OCI-LY7 (cell line): Measurements from ENCODE around the gene DNAAF2. TPM values are rescaled to one million over a fixed set of nuclear protein-coding genes. Genes with fewer than 3 reads are reported as not detected.
A peak's percentile ranks its signal among the peaks of the same experiment; 100 is the strongest.

Experiments
- BruUV-seq: library from RNA; stranded (reverse); fragments of 400-500 nt; replicated peaks from 2 replicates; lab custom pipeline; 2021; lab: Mats Ljungman, UMichigan
- CTCF ChIA-PET: fragments of 300-600 bp; sonication (Branson Sonifier 250); formaldehyde crosslinking; loops from one replicate; lab custom pipeline; 2022; ENCODE audit warnings: antibody characterized with exemption; ENCODE audit not compliant: unreplicated experiment; lab: Charles Lee
- POLR2A ChIA-PET: fragments of 300-600 bp; sonication (Branson Sonifier 250); formaldehyde crosslinking; loops from one replicate; lab custom pipeline; 2022; ENCODE audit warnings: antibody characterized with exemption; lab: Charles Lee
- DNase-seq: peaks from one replicate; pipeline ENCODE4 v3.0.0-alpha.2; 2015; ENCODE audit warnings: low spot score
- H2AFZ ChIP-seq: fragments of 200-600 bp; sonication (generic), shearing (Covaris generic); 2 replicates; pipeline ENCODE4 v1.6.1; 2014; ENCODE audit warnings: mild to moderate bottlenecking, antibody characterized with exemption, low read length, moderate library complexity
- H3K27ac ChIP-seq: fragments of 200-600 bp; sonication (generic); 2 replicates; pipeline ENCODE4 v1.5.1; 2014; ENCODE audit warnings: mixed run types, low read depth, mild to moderate bottlenecking, moderate library complexity, low read length, inconsistent platforms; ENCODE audit not compliant: poor library complexity, severe bottlenecking
- H3K36me3 ChIP-seq: fragments of 200-600 bp; sonication (generic); 2 replicates; pipeline ENCODE4 v1.6.1; 2014; ENCODE audit warnings: mild to moderate bottlenecking, antibody characterized with exemption, low read length, moderate library complexity, mixed read lengths; ENCODE audit not compliant: insufficient read depth
- H3K4me1 ChIP-seq: fragments of 200-600 bp; sonication (generic); 2 replicates; pipeline ENCODE4 v1.5.1; 2014; ENCODE audit warnings: mild to moderate bottlenecking, low read length; ENCODE audit not compliant: insufficient read depth, poor library complexity, severe bottlenecking
- H3K4me2 ChIP-seq: fragments of 200-600 bp; sonication (generic); 2 replicates; pipeline ENCODE4 v1.6.1; 2014; ENCODE audit warnings: mild to moderate bottlenecking, low read length
- H3K4me3 ChIP-seq: fragments of 200-600 bp; sonication (generic); 2 replicates; pipeline ENCODE4 v1.5.1; 2014; ENCODE audit warnings: mild to moderate bottlenecking, low read depth, low read length; ENCODE audit not compliant: poor library complexity, severe bottlenecking
- H3K79me2 ChIP-seq: fragments of 200-600 bp; sonication (generic); 2 replicates; pipeline ENCODE4 v1.6.1; 2016; ENCODE audit warnings: low read depth, mild to moderate bottlenecking, low read length, moderate library complexity, mixed read lengths; ENCODE audit not compliant: insufficient read depth
- H3K9me2 ChIP-seq: fragments of 200-600 bp; sonication (generic); 2 replicates; pipeline ENCODE4 v1.6.1; 2016; ENCODE audit warnings: mild to moderate bottlenecking, low read length, mixed read lengths; ENCODE audit not compliant: insufficient read depth
- H3K9me3 ChIP-seq: fragments of 200-600 bp; sonication (generic); 2 replicates; pipeline ENCODE4 v1.6.1; 2014; ENCODE audit warnings: mild to moderate bottlenecking, mixed run types, low read length, mixed read lengths
- H4K20me1 ChIP-seq: fragments of 200-600 bp; sonication (generic); 2 replicates; pipeline ENCODE4 v1.6.1; 2014; ENCODE audit warnings: mild to moderate bottlenecking, antibody characterized with exemption, low read length, moderate library complexity, mixed read lengths; ENCODE audit not compliant: insufficient read depth
- CTCF ChIP-seq: fragments of 200-600 bp; sonication (generic); conservative IDR thresholded peaks from 2 replicates; pipeline ENCODE4 v1.5.1; 2014; ENCODE audit warnings: mild to moderate bottlenecking, antibody characterized with exemption, low read length, moderate library complexity, mixed read lengths
- EZH2phosphoT487 ChIP-seq: fragments of 200-600 bp; sonication (generic); IDR thresholded peaks from 2 replicates; pipeline ENCODE4 v1.6.1; 2018; ENCODE audit warnings: low read depth, borderline replicate concordance, mild to moderate bottlenecking, mixed run types, antibody characterized with exemption, low read length, moderate library complexity, mixed read lengths
- intact Hi-C: fragments of 100-400 bp; cut with micrococcal nuclease; formaldehyde crosslinking; loops from one replicate; pipeline ENCODE4 v1.10.0; 2022; ENCODE audit not compliant: unreplicated experiment
- total RNA-seq, 2 experiments: library from RNA; depleted of rRNA in 1 of 2; stranded (reverse); fragments of >200 nt in 1 of 2; shearing (Covaris generic) in 1 of 2; gene quantifications; 2 replicates each; pipeline ENCODE4 v1.2.3, GENCODE V29; 2014 to 2022

Gene DNAAF2
- total RNA-seq, 2 experiments from 2014 or later, result 9.7 to 14.7 TPM

- Histone ChIP-seq H3K36me3 (peaks cover 67% of the 10 kb centered on the region), H2AFZ (no peak overlapping the region), H3K27ac (peak overlapping the region; percentile 38), H3K79me2 (peaks cover 94% of the 10 kb centered on the region), H4K20me1 (peaks cover 32% of the 10 kb centered on the region), H3K4me3 (peak overlapping the region; percentile 88), H3K9me2 (no peaks in the 10 kb centered on the region), H3K9me3 (no peaks in the 10 kb centered on the region), H3K4me2 (peak overlapping the region; percentile 76), H3K4me1 (peaks cover 52% of the 10 kb centered on the region)
- no TSS peak for BruUV-seq
- ChIA-PET CTCF (no interaction called here), POLR2A (interaction anchor here (0.5 to 6.5 kb wide), 9 partner anchors 9 to 590 kb away, joined by 3 to 62 read pairs (median 3); partner anchors contain the start of gene DNAAF2)
- DNase-seq, result peak; percentile 44
- TF ChIP-seq EZH2phosphoT487, result no peak
- no peak for TF ChIP-seq CTCF
- intact Hi-C loops, result loop anchor here (5.0 kb wide), 1 partner anchor 348 kb away; no protein-coding TSS in a partner anchor
These were observed 10.9 kb downstream of the DNAAF2 start for GRCh38 chr14:49623941-49624839.

- TF ChIP-seq EZH2phosphoT487, result no peak
- H3K4me2 ChIP-seq, result peak overlapping the region; percentile 76
- intact Hi-C loops, result loop anchor here (5.0 kb wide), 1 partner anchor 349 kb away; no protein-coding TSS in a partner anchor
- DNase-seq, result no peak
- CTCF ChIA-PET, result no interaction called here
- BruUV-seq, result no TSS peak
- H3K36me3 ChIP-seq, result peaks cover 72% of the 10 kb centered on the region
- peaks cover 94% of the 10 kb centered on the region for H3K79me2 ChIP-seq
- POLR2A ChIA-PET, result interaction anchor here (0.7 to 6.5 kb wide), 6 partner anchors 10 to 235 kb away, joined by 3 to 62 read pairs (median 6); partner anchors contain the start of gene DNAAF2
- no peaks in the 10 kb centered on the region for H3K9me2 ChIP-seq
- H3K4me1 ChIP-seq, result peaks cover 52% of the 10 kb centered on the region
- no peak overlapping the region for H2AFZ ChIP-seq
- peak overlapping the region; percentile 38 for H3K27ac ChIP-seq
- no peaks in the 10 kb centered on the region for H3K9me3 ChIP-seq
- peak overlapping the region; percentile 88 for H3K4me3 ChIP-seq
- H4K20me1 ChIP-seq, result peaks cover 32% of the 10 kb centered on the region
These were observed 11.7 kb downstream of the DNAAF2 start for GRCh38 chr14:49623387-49623786.

DNA sequence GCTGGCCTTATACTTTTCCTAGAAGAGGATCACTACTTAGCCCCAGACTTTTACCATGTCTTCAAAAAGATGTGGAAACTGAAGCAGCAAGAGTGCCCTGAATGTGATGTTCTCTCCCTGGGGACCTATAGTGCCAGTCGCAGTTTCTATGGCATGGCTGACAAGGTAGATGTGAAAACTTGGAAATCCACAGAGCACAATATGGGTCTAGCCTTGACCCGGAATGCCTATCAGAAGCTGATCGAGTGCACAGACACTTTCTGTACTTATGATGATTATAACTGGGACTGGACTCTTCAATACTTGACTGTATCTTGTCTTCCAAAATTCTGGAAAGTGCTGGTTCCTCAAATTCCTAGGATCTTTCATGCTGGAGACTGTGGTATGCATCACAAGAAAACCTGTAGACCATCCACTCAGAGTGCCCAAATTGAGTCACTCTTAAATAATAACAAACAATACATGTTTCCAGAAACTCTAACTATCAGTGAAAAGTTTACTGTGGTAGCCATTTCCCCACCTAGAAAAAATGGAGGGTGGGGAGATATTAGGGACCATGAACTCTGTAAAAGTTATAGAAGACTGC is 12.9 kb downstream of the DNAAF2 start:
- Histone ChIP-seq H3K4me3 (peak overlapping the region; percentile 88), H2AFZ (no peak overlapping the region), H3K9me3 (no peaks in the 10 kb centered on the region), H3K79me2 (peaks cover 95% of the 10 kb centered on the region), H4K20me1 (peaks cover 38% of the 10 kb centered on the region), H3K4me1 (peaks cover 52% of the 10 kb centered on the region), H3K27ac (peak overlapping the region; percentile 85), H3K4me2 (peak overlapping the region; percentile 76), H3K9me2 (no peaks in the 10 kb centered on the region), H3K36me3 (peaks cover 81% of the 10 kb centered on the region)
- no peak for DNase-seq
- BruUV-seq, result TSS peak; percentile 77
- intact Hi-C loops, result loop anchor here (5.0 kb wide), 1 partner anchor 350 kb away; no protein-coding TSS in a partner anchor
- no peak for TF ChIP-seq EZH2phosphoT487
- TF ChIP-seq CTCF, result no peak
- ChIA-PET POLR2A (interaction anchor here (0.7 to 6.5 kb wide), 5 partner anchors 8 to 28 kb away, joined by 4 to 62 read pairs (median 25); partner anchors contain the start of genes DNAAF2 and LRR1), CTCF (interaction anchor here (1.2 kb wide), 1 partner anchor 12 kb away, joined by 6 read pairs; no protein-coding TSS in a partner anchor)
